Measurements from ENCODE around the gene INSL6.

INSL6 gene

GRCh38 chr9:5146241-5146640, 39.2 kb downstream of the INSL6 start:
- no peak overlapping the region for H2BK15ac ChIP-seq (ENCODE audit: low read length)
- H3K79me1 ChIP-seq (ENCODE audit: low read depth, low read length) = peaks cover 2% of the 10 kb centered on the region
- H3K23ac ChIP-seq (ENCODE audit: low read depth, low read length, poor library complexity) = no peak overlapping the region
- no peaks in the 10 kb centered on the region for H3K27me3 ChIP-seq (ENCODE audit: control insufficient read depth in 3 of 3, insufficient read depth in 3 of 3, low read depth in 1 of 3, low read length in 3 of 3)
- WGBS, 2 donors (ENCODE audit: extremely low coverage in 2 of 2, insufficient read length in 2 of 2, insufficient replicate concordance in 1 of 2) = no CpG with 5 or more reads among the region's 1 CpG
- no peaks in the 10 kb centered on the region for H3K4me1 ChIP-seq (ENCODE audit: control insufficient read depth in 2 of 2, insufficient read depth in 1 of 2, low read depth in 1 of 2, low read length in 2 of 2)
- peak overlapping the region in 1 of 2 donors; percentile 7 for H3K4me3 ChIP-seq (ENCODE audit: low read length in 2 of 2)
- H2BK120ac ChIP-seq (ENCODE audit: low read depth, low read length) = no peak overlapping the region
- H2AK5ac ChIP-seq (ENCODE audit: low read depth, low read length) = no peak overlapping the region
- H2AFZ ChIP-seq (ENCODE audit: low read length) = no peak overlapping the region
- no peaks in the 10 kb centered on the region for H3K36me3 ChIP-seq (replicated peaks in 1 of 2; ENCODE audit: control insufficient read depth in 2 of 2, insufficient read depth in 2 of 2, low read length in 2 of 2)
- no peak overlapping the region for H4K8ac ChIP-seq (ENCODE audit: low read depth, low read length)
- peak overlapping the region; percentile 30 for H3K9ac ChIP-seq (ENCODE audit: low read depth, low read length, poor library complexity)
- H2BK12ac ChIP-seq (ENCODE audit: low read length) = no peak overlapping the region
- H3K9me3 ChIP-seq (replicated peaks in 1 of 2; ENCODE audit: control insufficient read depth in 2 of 2, insufficient read depth in 1 of 2, low read depth in 1 of 2, low read length in 2 of 2) = no peaks in the 10 kb centered on the region
- H3K14ac ChIP-seq (ENCODE audit: low read length) = peak overlapping the region; percentile 64
- no peak for DNase-seq (ENCODE audit: low spot score)
- no peak overlapping the region for H3K27ac ChIP-seq (replicated peaks; ENCODE audit: low read length)
- peak overlapping the region; percentile 60 for H3K18ac ChIP-seq (ENCODE audit: low read length)
- no peak overlapping the region for H4K91ac ChIP-seq (ENCODE audit: low read depth, low read length, poor library complexity)
- H2BK5ac ChIP-seq (ENCODE audit: low read length) = no peak overlapping the region
- no peak overlapping the region for H3K4me2 ChIP-seq (ENCODE audit: insufficient read depth, low read length, poor library complexity, severe bottlenecking)
- no peak overlapping the region for H3K4ac ChIP-seq (ENCODE audit: low read length)

GRCh38 chr9:5144217-5144616, 41.2 kb downstream of the INSL6 start:
- no peak overlapping the region for H3K18ac ChIP-seq (ENCODE audit: low read length)
- no peak overlapping the region for H3K23ac ChIP-seq (ENCODE audit: low read depth, low read length, poor library complexity)
- no peak overlapping the region for H3K4me2 ChIP-seq (ENCODE audit: insufficient read depth, low read length, poor library complexity, severe bottlenecking)
- no peak overlapping the region for H4K91ac ChIP-seq (ENCODE audit: low read depth, low read length, poor library complexity)
- no peak overlapping the region for H3K14ac ChIP-seq (ENCODE audit: low read length)
- no peak overlapping the region for H2AFZ ChIP-seq (ENCODE audit: low read length)
- no peak overlapping the region for H2AK5ac ChIP-seq (ENCODE audit: low read depth, low read length)
- no peak overlapping the region for H4K8ac ChIP-seq (ENCODE audit: low read depth, low read length)
- H3K4ac ChIP-seq (ENCODE audit: low read length) = no peak overlapping the region
- DNase-seq (ENCODE audit: low spot score) = no peak
- H3K79me1 ChIP-seq (ENCODE audit: low read depth, low read length) = peaks cover 2% of the 10 kb centered on the region
- H3K36me3 ChIP-seq (replicated peaks in 1 of 2; ENCODE audit: control insufficient read depth in 2 of 2, insufficient read depth in 2 of 2, low read length in 2 of 2) = no peaks in the 10 kb centered on the region
- H2BK12ac ChIP-seq (ENCODE audit: low read length) = no peak overlapping the region
- no peaks in the 10 kb centered on the region for H3K27me3 ChIP-seq (ENCODE audit: control insufficient read depth in 3 of 3, insufficient read depth in 3 of 3, low read depth in 1 of 3, low read length in 3 of 3)
- WGBS, 2 donors (ENCODE audit: extremely low coverage in 2 of 2, insufficient read length in 2 of 2, insufficient replicate concordance in 1 of 2) = no CpG with 5 or more reads among the region's 7 CpGs
- no peaks in the 10 kb centered on the region for H3K9me3 ChIP-seq (replicated peaks in 1 of 2; ENCODE audit: control insufficient read depth in 2 of 2, insufficient read depth in 1 of 2, low read depth in 1 of 2, low read length in 2 of 2)
- H3K4me1 ChIP-seq (ENCODE audit: control insufficient read depth in 2 of 2, insufficient read depth in 1 of 2, low read depth in 1 of 2, low read length in 2 of 2) = no peaks in the 10 kb centered on the region
- H2BK120ac ChIP-seq (ENCODE audit: low read depth, low read length) = no peak overlapping the region
- H3K4me3 ChIP-seq (ENCODE audit: low read length in 2 of 2) = no peak overlapping the region
- H2BK5ac ChIP-seq (ENCODE audit: low read length) = no peak overlapping the region
- no peak overlapping the region for H3K9ac ChIP-seq (ENCODE audit: low read depth, low read length, poor library complexity)
- no peak overlapping the region for H3K27ac ChIP-seq (replicated peaks; ENCODE audit: low read length)
- H2BK15ac ChIP-seq (ENCODE audit: low read length) = no peak overlapping the region

DNA sequence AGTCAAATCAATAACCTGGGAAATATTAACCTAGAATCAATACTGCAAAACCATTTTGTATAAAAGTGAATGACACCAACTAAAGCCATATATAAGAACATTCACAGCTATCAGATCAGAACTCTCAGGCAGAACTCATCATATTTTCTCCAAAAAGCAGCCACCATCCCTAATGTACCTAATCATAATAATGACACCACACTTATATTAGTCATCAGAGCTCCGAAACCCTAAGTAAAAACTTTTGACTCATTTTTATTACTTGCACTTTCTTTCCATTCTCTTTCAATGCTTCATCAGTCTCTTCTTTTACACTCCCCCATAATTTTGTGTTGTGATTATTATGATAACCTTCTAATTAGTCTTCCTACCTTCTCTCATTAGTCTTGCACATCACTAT, 45.3 kb downstream of the INSL6 start:
- no peak overlapping the region for H2BK12ac ChIP-seq (ENCODE audit: low read length)
- no peak overlapping the region for H3K4ac ChIP-seq (ENCODE audit: low read length)
- H2BK120ac ChIP-seq (ENCODE audit: low read depth, low read length) = no peak overlapping the region
- H2BK5ac ChIP-seq (ENCODE audit: low read length) = no peak overlapping the region
- no peak overlapping the region for H3K4me2 ChIP-seq (ENCODE audit: insufficient read depth, low read length, poor library complexity, severe bottlenecking)
- WGBS, 2 donors (ENCODE audit: extremely low coverage in 2 of 2, insufficient read length in 2 of 2, insufficient replicate concordance in 1 of 2) = no CpG with 5 or more reads among the region's 1 CpG
- H2BK15ac ChIP-seq (ENCODE audit: low read length) = no peak overlapping the region
- H3K27me3 ChIP-seq (ENCODE audit: control insufficient read depth in 3 of 3, insufficient read depth in 3 of 3, low read depth in 1 of 3, low read length in 3 of 3) = no peaks in the 10 kb centered on the region
- no peak overlapping the region for H3K27ac ChIP-seq (replicated peaks; ENCODE audit: low read length)
- H3K9ac ChIP-seq (ENCODE audit: low read depth, low read length, poor library complexity) = no peak overlapping the region
- no peak overlapping the region for H3K14ac ChIP-seq (ENCODE audit: low read length)
- H2AFZ ChIP-seq (ENCODE audit: low read length) = no peak overlapping the region
- H3K9me3 ChIP-seq (replicated peaks in 1 of 2; ENCODE audit: control insufficient read depth in 2 of 2, insufficient read depth in 1 of 2, low read depth in 1 of 2, low read length in 2 of 2) = no peaks in the 10 kb centered on the region
- H3K36me3 ChIP-seq (replicated peaks in 1 of 2; ENCODE audit: control insufficient read depth in 2 of 2, insufficient read depth in 2 of 2, low read length in 2 of 2) = no peaks in the 10 kb centered on the region
- H3K79me1 ChIP-seq (ENCODE audit: low read depth, low read length) = no peaks in the 10 kb centered on the region
- H3K4me3 ChIP-seq (ENCODE audit: low read length in 2 of 2) = no peak overlapping the region
- no peaks in the 10 kb centered on the region for H3K4me1 ChIP-seq (ENCODE audit: control insufficient read depth in 2 of 2, insufficient read depth in 1 of 2, low read depth in 1 of 2, low read length in 2 of 2)
- H3K23ac ChIP-seq (ENCODE audit: low read depth, low read length, poor library complexity) = no peak overlapping the region
- H4K91ac ChIP-seq (ENCODE audit: low read depth, low read length, poor library complexity) = no peak overlapping the region
- H3K18ac ChIP-seq (ENCODE audit: low read length) = no peak overlapping the region
- no peak overlapping the region for H2AK5ac ChIP-seq (ENCODE audit: low read depth, low read length)
- H4K8ac ChIP-seq (ENCODE audit: low read depth, low read length) = no peak overlapping the region
- DNase-seq (ENCODE audit: low spot score) = no peak

- H2BK12ac ChIP-seq (ENCODE audit: low read length) = no peak overlapping the region
- no peak overlapping the region for H3K4me3 ChIP-seq (ENCODE audit: low read length in 2 of 2)
- no peak overlapping the region for H3K27ac ChIP-seq (replicated peaks; ENCODE audit: low read length)
- H2BK120ac ChIP-seq (ENCODE audit: low read depth, low read length) = no peak overlapping the region
- H3K23ac ChIP-seq (ENCODE audit: low read depth, low read length, poor library complexity) = no peak overlapping the region
- H3K36me3 ChIP-seq (replicated peaks in 1 of 2; ENCODE audit: control insufficient read depth in 2 of 2, insufficient read depth in 2 of 2, low read length in 2 of 2) = peaks cover 0 to 7% of the 10 kb centered on the region in 2 donors
- H3K4me1 ChIP-seq (ENCODE audit: control insufficient read depth in 2 of 2, insufficient read depth in 1 of 2, low read depth in 1 of 2, low read length in 2 of 2) = peaks cover 0 to 1% of the 10 kb centered on the region in 2 donors
- no peak overlapping the region for H3K4ac ChIP-seq (ENCODE audit: low read length)
- H2AFZ ChIP-seq (ENCODE audit: low read length) = no peak overlapping the region
- no peak overlapping the region for H3K18ac ChIP-seq (ENCODE audit: low read length)
- no peak overlapping the region for H3K14ac ChIP-seq (ENCODE audit: low read length)
- no peak overlapping the region for H2BK15ac ChIP-seq (ENCODE audit: low read length)
- no peak overlapping the region for H3K9ac ChIP-seq (ENCODE audit: low read depth, low read length, poor library complexity)
- H3K4me2 ChIP-seq (ENCODE audit: insufficient read depth, low read length, poor library complexity, severe bottlenecking) = no peak overlapping the region
- H4K8ac ChIP-seq (ENCODE audit: low read depth, low read length) = no peak overlapping the region
- no peaks in the 10 kb centered on the region for H3K79me1 ChIP-seq (ENCODE audit: low read depth, low read length)
- no peak for DNase-seq (ENCODE audit: low spot score)
- H3K27me3 ChIP-seq (ENCODE audit: control insufficient read depth in 3 of 3, insufficient read depth in 3 of 3, low read depth in 1 of 3, low read length in 3 of 3) = no peaks in the 10 kb centered on the region
- H2BK5ac ChIP-seq (ENCODE audit: low read length) = no peak overlapping the region
- peaks cover 0 to 2% of the 10 kb centered on the region in 2 donors for H3K9me3 ChIP-seq (replicated peaks in 1 of 2; ENCODE audit: control insufficient read depth in 2 of 2, insufficient read depth in 1 of 2, low read depth in 1 of 2, low read length in 2 of 2)
- H4K91ac ChIP-seq (ENCODE audit: low read depth, low read length, poor library complexity) = no peak overlapping the region
- no peak overlapping the region for H2AK5ac ChIP-seq (ENCODE audit: low read depth, low read length)
- no CpG with 5 or more reads among the region's 3 CpGs for WGBS, 2 donors (ENCODE audit: extremely low coverage in 2 of 2, insufficient read length in 2 of 2, insufficient replicate concordance in 1 of 2)
These were observed 62.9 kb downstream of the INSL6 start for GRCh38 chr9:5122516-5122915.
